Right forelimb (tissue), 1 donor: ENCODE results near the gene PCTP.

Source experiments
- DNase-seq: peaks from one replicate; pipeline ENCODE4 v3.0.0-alpha.2; 2018

Gene PCTP

DNA sequence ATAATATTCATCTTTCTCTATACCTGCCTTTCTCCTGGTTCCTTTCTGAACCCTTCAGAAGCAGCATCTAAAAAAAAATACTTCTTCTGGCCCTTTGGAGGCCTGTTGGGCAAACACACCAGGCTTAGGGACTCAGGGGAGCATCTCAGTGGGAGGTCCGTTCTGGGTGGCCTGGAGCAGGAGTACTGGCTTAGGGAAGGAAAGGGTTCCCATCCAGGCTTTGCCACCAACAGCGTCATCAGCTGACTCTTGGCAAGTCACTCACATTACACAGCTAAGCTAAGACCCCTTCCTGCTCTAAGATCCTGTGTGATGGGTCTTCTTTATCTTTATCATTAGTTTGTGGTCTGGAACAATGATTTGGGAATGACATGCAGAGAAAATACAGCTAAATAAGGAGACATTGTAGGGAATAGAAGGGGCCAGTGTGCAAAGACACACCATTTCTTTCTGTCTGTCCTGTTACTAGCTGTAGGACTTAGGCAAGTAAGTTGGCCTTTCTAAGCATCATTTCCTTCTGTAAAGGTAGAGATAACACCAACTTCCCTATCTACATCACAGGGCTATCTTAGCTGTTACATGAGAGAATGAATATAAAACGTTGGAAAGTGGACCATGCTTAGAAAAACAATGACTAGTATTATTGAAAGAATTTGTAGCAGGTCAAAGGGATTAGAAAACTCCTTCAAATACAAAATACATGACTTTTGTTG, 9.9 kb downstream of the PCTP start:
- no peak for DNase-seq

- DNase-seq: no peak
Observed at GRCh38 chr17:55762086-55762858, 11.4 kb downstream of the PCTP start.

GRCh38 chr17:55763856-55764255, 13.0 kb downstream of the PCTP start:
- no peak for DNase-seq

GRCh38 chr17:55764610-55765009, 13.8 kb downstream of the PCTP start:
- no peak for DNase-seq

- DNase-seq: no peak
Observed at GRCh38 chr17:55765472-55765871, 14.6 kb downstream of the PCTP start.

DNA sequence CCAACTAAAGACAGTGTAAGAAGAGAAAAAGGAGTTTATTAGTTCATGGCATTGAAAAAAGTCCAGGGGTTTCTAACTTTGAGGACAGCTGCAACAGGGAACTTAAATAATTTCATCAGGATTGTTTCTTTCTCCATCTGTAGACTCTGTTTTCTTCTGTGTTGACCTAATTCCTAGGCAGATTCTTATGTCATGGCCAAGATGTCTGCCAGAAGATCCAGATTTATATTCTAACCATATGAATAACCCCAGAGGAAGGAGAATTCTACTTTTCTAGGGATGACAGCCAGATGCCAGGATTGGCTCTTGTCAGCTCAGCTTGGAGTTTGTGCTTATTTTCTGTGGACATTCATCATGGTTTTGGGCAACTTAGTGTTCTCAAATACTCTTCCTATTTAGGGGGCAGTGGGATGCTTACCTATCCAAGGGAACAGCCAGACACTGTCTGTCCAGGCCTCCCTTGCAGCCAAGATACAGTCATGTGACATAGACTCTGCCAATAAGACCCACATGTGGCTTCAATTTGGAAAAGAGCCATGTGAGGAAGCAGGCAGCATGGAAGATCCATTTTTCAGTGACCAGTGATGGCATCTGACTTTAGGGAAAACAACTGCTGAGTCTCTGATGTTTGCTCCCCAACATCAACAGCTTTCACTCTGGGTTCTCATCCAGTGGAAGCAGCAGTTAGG, 18.2 kb downstream of the PCTP start:
- no peak for DNase-seq

- no peak for DNase-seq
Observed at GRCh38 chr17:55769625-55770000, 18.8 kb downstream of the PCTP start.

- DNase-seq: no peak
Observed at GRCh38 chr17:55770196-55770870, 19.5 kb downstream of the PCTP start.

DNA sequence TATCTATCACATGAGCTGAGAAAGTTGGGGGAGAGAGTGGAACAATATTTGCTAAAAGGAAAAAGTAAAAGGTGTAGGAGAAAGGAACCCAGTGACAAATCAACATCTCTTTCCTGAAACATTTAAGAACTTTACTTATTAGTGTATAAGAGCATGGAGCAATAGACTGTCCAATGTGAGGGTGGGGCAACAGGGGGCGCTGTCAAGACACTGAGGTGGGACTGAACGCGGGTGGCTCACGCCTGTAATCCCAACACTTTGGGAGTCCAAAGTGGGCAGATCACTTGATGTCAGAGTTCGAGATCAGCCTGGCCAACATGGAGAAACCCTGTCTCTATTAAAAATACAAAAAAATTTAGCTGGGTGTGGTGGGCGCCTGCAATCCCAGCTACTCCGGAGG, 21.2 kb downstream of the PCTP start:
- DNase-seq: no peak

DNA sequence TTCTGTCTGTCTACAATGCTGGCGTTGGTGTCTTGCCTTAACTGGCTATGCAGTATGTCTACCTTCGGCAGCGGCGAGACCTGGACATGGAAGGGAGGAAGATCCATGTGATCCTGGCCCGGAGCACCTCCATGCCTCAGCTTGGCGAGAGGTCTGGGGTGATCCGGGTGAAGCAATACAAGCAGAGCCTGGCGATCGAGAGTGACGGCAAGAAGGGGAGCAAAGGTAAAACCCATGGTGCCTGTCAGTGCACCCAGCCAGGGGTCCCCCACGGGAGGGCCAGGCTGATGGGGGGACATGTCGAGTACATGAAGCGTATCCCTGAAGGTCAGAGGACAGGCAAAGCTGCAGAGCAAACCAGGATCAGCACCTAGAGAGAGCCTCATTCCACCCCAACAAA, 22.8 kb downstream of the PCTP start:
- no peak for DNase-seq

- no peak for DNase-seq
Observed at GRCh38 chr17:55774846-55775271, 24.0 kb downstream of the PCTP start.

DNA sequence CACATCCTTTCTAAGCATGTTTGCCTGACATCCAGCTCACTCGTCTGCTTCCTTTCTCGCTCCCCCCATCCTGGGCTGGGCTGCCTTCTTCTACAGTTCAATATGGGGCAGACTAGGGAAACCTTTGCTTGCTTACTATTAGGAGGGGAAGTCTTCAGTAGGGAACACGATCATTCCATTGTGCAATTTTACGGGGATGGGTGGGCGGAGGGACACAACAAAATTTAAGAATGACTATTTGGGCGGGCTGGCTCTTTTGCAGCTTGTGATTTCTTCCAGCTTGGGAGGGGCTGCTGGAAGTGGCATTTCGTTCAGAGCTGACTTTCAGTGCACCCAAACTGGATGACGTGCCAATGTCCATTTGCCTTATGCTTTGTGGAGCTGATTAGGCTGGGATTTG, 25.4 kb downstream of the PCTP start:
- no peak for DNase-seq

- no peak for DNase-seq
Observed at GRCh38 chr17:55777471-55777971, 26.7 kb downstream of the PCTP start.

DNA sequence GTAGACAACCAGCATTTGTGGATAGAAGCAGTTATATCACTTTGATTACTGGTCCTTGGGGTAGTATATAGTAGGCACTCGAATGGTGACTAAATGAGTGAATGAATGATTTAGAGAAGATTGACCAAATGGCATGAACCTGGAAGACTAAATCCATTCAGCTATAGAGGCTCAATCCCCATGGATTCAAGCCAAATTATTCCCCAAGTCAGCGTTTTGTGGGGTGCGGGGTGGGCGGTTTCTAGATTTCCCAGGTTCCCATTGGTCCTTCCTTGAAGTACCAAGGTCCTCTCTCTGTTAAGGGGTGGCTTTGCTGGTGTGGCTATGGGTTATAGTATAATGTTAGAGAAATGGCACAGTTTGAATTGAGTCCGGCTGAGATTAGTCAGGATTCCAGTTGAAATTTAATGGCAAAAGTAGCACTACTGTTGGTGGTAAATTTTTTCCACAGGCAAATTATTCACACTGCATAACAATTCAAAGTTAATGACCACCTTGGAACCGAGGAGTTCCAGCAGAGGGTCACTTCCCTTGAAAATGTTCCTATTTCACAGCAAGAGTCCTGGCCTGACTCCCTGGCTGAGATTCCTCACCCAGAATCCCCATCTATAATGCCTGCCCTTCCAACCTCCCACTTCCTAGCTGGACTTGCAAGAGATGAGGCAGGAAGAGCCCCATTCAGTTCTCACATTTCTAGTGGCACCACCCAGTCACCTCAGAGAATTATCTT, 27.7 kb downstream of the PCTP start:
- DNase-seq: no peak

GRCh38 chr17:55783684-55784245, 32.9 kb downstream of the PCTP start:
- DNase-seq: peak; percentile 60

- no peak for DNase-seq
Observed at GRCh38 chr17:55784666-55785065, 33.8 kb downstream of the PCTP start.

- no peak for DNase-seq
Observed at GRCh38 chr17:55785181-55785580, 34.3 kb downstream of the PCTP start.

DNA sequence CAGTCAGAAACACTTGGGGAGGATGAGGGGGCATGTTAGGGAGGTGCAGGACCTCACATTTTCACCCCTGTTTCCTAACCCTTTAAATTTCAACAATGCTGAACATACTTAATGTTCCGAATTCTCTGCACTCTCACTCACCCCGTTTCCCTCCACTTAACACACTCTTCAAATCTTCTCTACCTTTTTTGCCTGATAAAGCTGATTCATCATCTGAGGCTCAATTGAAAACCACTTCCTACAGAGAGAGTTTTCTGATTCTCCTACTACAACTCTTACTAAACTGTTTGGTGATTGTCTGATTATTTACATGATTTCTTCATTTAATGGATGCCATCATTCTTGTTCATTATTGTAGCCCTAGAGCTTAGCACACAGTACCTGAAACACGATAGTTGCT, 42.4 kb downstream of the PCTP start:
- DNase-seq: no peak

DNA sequence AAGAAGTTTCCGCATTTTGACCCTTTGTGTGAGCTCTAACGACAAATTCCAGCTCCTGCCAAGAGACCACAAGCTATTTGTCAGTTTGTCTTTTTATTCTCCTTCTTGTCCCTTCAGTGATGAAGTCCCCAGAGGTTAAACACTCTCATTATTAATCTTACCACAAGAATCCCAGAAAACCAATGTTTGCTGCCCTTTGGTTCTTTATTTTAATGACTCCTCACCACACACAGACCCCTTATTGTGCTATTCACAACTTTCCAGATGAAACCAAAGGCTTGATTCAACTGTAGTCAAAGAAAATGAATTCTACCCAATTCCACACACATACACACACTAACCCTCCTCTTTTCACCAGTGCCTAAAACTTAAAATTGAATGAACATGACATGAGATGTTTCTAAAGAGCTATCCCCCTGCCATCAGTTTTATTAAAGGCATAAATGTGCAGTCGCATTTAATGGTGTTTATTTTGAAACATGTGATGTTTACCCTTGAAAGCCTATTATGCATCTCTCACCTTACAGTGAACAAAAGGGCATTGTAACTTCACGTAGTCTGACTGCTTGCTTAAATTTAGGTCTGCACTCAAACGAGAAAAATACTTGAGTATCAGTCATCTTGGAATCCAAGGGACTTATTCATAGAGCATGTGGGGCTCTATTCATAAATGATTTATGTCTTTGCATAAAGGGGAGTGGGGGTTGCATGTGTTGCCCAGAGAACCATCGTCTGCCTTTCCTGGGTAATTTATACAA, 44.1 kb downstream of the PCTP start:
- no peak for DNase-seq

GRCh38 chr17:55806745-55807495, 56.1 kb downstream of the PCTP start:
- no peak for DNase-seq

- DNase-seq: no peak
Observed at GRCh38 chr17:55811536-55811935, 60.7 kb downstream of the PCTP start.
